GM21529 (cell line): ENCODE results near the gene ATRN.
"Not testable (repeated sequence)": the region's sequence is repeated elsewhere in the genome, so short reads cannot be mapped to it uniquely, and the experiment has no call there.

Experiments
- ATAC-seq: cut with Tn5 transposase; IDR thresholded peaks from one replicate; pipeline ENCODE4 v1.9.1; 2021; ENCODE audit not compliant: unreplicated experiment

ATRN gene

DNA sequence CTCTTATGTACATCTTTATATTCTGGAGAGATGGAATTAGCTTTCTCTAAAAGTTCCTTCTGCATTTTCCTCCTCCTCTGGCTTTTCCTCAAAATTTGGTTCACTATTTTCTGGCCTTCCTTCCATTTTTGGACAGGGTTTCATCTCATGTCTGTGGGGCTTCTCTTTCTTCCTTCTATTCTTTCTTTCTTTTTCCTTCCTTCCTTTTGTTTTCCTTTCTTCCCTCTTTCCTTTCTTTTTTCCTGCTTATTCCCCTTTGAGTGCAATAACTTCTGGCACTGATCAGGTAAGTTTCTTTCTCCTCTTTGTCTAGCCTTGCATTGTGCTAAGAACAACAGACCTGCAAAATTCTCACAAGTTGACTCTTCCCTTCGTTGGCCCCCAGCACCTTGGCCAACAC lies 5.5 kb upstream of the ATRN start:
- no peak for ATAC-seq

DNA sequence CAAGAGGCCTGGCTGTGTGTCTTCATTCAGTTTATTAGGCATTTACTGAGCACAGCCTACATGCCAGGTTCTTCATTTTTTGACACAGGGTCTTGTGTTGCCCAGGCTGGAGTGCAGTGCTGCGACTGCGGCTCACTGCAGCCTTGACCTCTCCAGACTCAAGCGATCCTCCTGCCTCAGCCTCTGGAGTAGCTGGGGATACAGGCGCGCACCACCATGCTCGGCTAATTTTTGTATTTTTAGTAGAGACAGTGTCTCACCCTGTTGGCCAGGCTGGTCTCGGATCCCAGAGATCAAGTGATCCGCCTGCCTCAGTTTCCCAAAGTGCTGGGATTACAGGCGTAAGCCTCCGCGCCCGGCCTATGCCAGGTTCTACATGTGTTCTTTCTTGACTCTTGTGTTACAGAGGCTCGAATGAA lies 601 bp upstream of the ATRN start:
- no peak for ATAC-seq

DNA sequence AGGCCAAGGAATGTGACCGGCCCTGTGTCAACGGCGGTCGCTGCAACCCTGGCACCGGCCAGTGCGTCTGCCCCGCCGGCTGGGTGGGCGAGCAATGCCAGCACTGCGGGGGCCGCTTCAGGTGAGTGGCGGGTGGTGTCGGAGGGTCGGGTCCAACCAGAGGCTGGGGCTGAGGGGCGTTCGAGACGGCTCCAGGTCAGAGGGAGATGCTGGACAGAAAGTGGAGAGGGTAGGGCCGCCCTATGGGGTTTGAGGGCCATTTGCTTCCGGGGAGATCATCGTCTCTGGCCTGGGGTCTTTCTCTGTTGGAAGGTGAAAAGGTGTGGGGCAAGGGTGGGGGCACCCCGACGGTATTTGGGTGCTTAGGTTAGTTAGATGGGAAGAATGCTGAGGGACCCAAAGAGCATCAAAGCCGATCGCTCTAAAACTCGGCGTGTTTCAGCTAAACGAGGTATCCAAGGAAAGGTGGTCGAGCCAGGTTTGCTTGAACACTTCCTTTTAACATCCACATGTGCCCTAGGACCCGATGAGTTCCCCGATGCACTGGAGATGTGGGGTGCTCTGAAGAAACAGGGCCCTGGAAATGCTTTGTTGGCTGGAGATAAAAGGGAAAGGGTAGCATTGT lies 691 bp downstream of the ATRN start:
- peak; percentile 36 for ATAC-seq

DNA sequence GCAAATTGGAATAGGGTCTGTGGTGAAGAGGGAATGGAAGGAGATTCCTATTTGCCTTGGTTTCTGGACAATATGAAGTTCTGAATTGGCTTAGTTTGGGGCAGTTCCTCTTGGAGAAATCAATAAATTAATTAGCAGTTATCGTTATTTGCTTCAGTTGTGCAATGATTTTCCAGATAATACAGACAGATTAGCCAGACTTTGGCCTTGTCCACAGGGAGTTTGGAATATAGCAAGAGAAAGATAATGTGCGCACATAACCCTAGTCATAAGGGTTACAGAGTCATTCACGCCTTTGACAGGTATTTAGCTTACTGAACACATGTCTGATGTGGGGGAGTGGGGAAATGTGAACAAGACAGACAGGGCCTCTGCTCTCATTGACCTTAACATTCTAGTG lies 1.3 kb downstream of the ATRN start:
- ATAC-seq = no peak

DNA sequence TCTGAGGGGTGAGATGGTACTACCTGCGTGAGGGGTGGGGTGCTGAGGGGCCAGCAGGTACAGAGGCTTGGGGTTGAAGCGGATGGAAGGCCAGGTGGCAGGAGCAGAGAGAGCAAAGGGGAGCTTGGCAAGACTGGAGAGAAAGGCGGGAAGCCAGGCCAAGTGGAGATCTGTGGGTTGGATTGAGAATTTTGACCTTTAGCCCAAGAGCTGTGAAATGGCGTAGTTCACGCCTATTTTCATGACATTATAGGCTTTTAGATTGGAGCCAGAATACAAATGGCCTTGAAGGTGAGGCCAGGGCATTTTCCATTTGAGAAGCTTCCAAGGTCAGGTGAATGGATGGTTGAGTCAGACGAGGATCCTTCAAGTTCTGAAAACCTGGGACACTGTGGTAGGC lies 2.5 kb downstream of the ATRN start:
- no peak for ATAC-seq

DNA sequence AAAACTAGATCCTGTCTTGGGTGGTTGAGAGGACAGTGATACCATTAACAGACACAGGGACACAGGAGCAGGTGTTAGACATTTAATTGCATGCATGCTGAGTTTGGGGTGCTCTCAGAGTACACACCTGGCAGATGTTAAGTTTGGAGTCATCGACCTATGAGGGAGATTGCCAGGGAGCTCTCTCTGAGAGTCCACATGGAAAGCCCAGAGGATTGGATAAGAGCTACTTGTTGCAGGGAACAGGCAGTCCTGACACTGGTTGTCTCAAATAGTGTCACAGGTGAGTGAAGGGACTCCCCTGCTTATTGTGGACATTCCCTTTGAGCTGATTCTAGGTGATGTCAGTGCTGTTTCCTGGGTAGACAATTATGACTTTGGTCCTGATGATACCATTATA lies 3.1 kb downstream of the ATRN start:
- ATAC-seq = no peak

DNA sequence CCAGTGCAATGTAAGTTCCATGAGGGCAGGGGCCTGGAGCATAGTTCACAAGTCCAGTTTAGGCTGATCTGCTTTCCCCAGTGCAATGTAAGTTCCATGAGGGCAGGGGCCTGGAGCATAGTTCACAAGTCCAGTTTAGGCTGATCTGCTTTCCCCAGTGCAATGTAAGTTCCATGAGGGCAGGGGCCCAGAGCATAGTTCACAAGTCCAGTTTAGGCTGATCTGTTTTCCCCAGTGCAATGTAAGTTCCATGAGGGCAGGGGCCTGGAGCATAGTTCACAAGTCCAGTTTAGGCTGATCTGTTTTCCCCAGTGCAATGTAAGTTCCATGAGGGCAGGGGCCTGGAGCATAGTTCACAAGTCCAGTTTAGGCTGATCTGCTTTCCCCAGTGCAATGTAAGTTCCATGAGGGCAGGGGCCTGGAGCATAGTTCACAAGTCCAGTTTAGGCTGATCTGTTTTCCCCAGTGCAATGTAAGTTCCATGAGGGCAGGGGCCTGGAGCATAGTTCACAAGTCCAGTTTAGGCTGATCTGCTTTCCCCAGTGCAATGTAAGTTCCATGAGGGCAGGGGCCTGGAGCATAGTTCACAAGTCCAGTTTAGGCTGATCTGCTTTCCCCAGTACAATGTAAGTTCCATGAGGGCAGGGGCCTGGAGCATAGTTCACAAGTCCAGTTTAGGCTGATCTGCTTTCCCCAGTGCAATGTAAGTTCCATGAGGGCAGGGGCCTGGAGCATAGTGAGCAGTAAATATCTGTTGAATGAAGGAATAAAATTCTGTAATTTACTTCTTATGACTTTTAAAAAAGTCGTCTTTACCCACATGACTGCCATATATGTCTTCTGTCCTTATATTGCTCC lies 6.4 kb downstream of the ATRN start:
- not testable (repeated sequence) for ATAC-seq

DNA sequence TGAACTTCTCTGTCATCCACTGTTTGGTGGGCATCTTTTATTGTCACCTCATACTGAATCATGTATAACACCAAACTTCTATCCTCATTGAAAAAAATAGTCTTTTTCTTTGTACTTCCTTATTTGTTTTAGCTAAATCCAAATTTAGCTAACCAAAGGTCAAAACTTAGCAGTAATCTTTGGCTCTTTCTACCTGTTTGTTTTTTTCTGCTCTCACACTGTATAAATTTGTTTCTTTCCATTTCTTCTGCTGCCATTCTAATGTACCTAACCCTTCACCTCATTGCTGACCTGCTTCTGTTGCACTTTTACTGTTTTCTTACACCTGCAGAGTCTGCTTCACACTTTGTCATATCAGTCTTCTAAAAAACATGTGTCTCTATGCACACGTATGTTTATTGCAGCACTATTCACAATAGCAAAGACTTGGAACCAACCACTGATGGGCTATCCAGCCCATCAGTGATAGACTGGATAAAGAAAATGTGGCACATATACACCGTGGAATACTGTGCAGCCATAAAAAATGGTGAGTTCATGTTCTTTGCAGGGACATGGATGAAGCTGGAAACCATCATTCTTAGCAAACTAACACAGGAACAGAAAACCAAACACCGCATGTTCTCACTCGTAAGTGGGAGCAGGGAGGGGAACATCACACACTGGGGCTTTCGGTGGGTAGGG lies 7.2 kb downstream of the ATRN start:
- ATAC-seq = no peak

DNA sequence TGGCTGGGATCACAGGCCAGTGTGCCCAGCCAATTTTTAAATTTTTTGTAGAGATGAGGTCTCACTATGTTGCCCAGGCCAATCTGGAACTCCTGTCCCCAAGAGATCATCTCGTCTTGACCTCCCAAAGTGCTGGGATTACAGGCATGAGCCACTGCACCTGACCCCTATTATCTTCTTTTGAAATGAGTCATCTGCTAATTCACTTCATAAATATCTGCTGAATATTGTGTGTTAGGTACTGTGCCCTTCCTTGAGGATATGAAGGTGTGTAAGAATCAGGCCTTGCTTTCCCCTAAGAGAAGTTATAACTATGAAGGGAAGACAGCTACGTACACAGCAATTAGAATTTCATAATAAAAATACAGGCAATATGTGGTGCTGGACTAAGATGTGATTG lies 8.2 kb downstream of the ATRN start:
- no peak for ATAC-seq

DNA sequence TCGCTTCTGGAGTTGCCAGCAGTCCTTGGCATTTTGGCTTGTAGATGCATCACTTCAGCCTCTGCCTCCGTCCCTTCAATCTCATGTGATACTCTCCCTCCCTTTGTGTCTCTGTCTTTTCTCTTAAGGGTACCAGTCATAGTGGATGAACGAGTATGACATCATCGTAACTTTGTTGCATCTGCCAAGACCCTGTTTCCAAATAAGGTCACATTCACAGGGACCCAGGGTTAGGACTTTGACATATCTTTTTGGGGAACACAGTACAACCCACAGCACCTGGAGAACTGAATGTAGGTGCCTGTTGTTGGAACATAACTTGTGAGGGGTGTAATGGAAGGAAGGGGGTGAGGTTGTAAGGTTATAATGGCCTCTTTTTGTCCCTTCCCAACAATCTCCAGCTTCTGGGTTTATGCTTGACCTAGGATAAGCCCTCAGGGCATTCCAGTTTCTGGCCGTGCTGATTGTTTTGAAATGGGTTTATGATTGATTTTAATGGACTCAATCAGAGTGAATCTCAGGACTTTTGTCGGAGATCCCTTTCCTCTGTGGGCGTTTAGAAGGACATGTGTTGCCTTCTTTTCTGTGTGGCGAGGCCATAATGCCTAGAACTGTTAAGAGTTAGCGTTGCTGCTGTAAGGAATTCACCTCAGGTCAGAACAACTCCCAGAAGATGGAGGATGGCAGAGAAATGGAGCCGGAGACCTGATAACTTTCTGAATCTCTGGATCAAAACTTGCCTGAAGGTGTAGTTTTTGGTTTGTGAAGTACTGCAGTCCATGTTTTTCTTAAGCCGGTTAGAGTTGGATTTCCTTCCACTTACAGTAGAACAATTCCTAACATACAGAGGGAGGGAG lies 9.2 kb downstream of the ATRN start:
- no peak for ATAC-seq

DNA sequence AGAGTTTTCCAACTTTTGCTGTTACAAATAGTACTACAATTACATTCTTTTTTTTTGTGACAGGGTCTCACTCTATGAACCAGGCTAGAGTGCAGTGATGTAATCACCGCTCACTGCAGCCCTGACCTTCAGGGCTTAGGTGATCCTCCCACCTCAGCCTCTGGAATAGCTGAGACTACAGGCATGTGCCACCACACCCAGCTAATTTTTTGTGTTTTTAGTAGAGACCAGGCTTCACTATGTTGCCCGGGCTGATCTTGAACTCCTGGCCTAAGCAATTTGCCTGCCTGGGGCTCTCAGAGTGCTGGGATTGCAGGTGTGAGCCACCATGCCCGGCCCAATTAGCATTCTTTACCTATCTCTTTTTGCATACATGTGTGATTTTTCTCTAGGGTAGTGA lies 12.5 kb downstream of the ATRN start:
- ATAC-seq = no peak

DNA sequence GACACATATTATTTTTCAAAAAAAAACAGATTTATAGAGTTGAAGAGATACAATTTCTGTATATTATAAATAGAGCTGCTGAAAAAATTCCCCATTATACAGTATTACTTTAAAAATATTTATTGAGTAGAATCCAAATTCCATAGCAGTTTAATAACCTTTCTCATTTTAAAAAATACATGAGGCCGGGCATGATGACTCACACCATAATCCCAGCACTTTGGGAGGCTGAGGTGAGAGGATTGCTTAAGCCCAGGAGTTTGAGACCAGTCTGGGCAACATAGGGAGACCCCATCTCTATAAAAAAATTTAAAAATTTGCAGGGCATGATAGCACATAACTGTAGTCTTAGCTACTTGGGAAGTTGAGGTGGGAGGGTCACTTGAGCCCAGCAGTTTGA lies 13.0 kb downstream of the ATRN start:
- no peak for ATAC-seq

DNA sequence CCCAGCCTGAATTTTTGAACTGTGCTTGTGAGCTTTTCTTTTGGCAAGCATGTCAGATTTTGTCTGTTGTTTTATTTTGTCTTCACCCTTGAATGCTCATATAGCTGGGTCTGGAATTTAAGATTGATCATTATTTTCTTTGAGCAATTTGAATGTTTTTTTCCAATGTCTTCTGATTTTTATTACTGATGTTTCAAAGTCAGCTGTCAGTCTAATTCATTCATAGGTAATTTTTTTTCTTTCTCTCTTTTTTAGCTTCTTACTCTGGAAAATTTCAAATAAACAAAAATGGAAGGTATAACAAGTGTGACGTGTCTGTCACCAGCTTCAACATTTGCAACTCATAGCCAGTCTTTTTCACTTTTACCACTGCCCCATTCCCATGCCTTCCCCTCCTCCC lies 15.1 kb downstream of the ATRN start:
- ATAC-seq = no peak

DNA sequence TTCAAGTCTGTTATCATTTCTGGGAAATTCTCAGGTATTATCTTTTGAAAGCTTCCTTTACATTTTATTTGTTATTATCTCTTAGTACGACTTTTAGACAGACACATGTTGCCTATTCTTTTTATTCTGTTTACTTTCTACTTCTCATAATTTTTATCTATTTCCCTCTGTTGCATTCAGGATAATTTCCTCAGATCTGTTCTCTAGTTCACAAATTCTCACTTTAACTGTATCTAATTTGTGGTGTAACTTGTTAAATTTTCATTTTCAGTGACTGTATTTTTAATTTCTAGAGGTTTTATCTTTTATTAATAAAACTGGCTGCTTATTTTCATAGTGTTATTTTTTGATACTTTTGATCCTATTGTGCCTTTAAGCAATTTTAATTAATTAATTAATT lies 16.0 kb downstream of the ATRN start:
- ATAC-seq = no peak

DNA sequence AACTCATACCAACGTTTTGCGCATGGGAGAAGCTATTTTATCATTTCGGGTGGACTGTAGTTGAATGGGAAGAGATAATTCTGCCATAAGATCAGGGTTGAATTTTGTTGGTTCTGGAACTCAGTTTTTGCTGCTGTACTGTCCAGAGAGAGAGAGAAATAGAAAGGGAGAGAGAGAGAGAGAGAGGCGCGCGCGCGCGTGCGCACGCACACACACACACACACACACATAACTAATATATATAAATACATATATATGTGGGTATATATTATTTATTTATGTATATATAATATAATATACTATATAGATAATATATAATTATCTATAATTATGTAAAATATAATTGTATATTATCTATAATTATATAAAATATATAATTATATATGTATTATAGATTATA lies 21.9 kb downstream of the ATRN start:
- ATAC-seq = no peak

DNA sequence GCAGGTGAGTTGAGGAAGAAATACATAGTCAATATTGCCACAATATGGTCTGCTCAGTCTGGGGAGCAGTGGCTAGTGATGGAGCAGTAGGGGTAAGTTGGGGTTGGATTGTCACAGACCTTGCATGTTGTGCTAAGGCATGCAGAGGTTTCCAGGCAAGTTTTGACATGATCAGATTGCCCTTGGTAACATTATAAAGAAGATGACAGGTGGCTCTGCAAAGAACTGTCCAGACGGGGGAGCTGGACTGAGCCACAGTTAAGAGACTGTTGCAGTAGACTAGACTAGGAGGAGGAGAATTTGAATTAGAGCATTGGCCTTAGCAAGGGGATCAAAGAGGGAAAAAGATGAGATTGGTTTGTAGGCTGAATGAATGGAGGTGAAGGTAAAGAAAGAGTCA lies 23.4 kb downstream of the ATRN start:
- ATAC-seq = no peak

DNA sequence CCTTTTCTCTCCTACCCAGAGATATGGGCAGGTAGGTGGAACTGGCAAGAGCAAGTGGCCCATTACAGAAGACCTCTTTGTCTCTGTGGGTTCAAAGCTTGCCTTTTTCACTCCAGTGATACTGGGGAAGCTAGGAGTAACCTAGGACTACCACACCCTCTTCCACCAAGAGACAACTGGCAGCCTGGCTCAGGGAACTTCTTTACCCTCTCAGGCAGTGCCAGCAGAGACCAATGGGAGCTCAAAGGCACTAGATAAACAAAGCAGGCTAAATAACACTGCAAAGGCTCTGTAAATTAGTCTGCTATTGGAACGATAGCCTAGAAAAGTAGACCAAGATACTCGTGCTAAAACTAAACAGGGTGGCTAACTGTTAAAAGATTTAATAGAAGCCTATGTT lies 32.1 kb downstream of the ATRN start:
- no peak for ATAC-seq

DNA sequence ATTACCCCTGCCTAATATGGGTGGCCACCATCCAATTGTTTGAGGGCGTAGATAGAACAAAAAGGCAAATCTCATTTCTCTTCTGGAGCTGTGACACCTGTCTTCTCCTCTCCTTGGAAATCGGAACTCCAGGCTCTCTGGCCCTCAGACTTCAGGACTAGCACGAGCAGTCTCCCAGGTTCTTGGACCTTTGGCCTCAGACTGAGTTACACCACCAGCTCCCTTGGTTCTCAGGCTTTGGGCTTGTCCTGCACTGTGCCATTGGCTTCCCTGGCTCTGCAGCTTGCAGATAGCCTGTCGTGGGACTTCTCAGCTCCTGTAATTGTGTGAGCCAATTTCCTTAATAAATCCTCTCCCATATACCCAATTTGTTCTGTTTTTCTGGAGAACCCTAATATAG lies 34.3 kb downstream of the ATRN start:
- no peak for ATAC-seq

DNA sequence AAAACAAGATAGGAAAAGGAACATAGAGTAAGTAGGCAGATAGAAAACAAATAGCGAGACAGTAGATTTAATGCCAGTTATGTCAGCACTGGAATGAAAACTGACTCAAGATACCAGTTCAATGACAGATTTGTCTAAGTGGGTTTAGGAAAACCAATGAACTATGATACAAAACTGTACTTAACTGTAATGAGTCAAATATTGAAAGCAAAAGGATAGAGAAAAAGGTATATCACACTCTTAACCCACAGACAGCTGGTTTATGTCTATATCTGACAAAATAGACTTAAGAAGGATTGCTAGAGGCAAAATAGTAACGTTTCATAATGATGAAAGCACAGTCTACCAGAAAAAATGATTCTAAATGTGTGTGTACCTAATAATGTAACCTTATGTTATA lies 38.2 kb downstream of the ATRN start:
- ATAC-seq = no peak

DNA sequence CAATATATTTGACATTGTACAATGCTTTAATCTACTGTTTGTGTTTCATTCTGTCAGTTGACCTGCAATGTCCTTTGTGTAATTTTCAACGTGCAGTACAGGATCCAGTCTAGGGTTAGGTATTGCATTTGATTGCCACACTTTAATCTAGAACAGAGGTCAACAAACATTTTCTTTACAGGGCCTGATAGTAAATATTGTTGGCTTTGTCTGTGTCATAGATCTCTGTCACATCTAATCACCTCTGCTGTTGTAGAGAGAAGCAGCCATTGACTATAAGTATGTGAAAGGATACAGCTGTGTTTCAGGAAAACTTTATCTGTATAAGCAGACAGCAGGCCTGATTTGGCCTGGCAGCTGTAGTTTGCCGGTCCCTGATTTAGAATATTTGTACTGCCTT lies 39.3 kb downstream of the ATRN start:
- no peak for ATAC-seq

DNA sequence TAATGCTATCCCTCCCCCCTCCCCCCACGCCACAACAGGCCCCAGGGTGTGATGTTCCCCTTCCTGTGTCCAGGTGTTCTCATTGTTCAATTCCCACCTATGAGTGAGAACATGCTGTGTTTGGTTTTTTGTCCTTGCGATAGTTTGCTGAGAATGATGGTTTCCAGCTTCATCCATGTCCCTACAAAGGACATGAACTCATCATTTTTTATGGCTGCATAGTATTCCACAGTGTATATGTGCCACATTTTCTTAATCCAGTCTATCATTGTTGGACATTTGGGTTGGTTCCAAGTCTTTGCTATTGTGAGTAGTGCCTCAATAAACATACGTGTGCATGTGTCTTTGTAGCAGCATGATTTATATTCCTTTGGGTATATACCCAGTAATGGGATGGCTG lies 41.4 kb downstream of the ATRN start:
- not testable (repeated sequence) for ATAC-seq
